Neural cell (in vitro differentiated cells): ENCODE results near the gene OR2F2. TPM values are rescaled to one million over a fixed set of nuclear protein-coding genes. Genes with fewer than 3 reads are reported as not detected.

Experiments used
- H2AFZ ChIP-seq: fragments of 200-600, 300-800 bp; sonication (generic), shearing (Covaris generic); 2 replicates; pipeline ENCODE4 v1.6.0; 2014; ENCODE audit warnings: low read depth, mild to moderate bottlenecking, antibody characterized with exemption, low read length, moderate library complexity
- H3F3A ChIP-seq: fragments of 200-600 bp; shearing (Covaris generic); 2 replicates; pipeline ENCODE4 v1.6.1; 2016; ENCODE audit warnings: mild to moderate bottlenecking, moderate library complexity, mixed read lengths, antibody characterized with exemption, low read length; ENCODE audit not compliant: insufficient read depth, poor library complexity, severe bottlenecking
- H3K27ac ChIP-seq: fragments of 200-600, 300-800 bp; sonication (generic), shearing (Covaris generic); 2 replicates; pipeline ENCODE4 v1.5.1; 2014; ENCODE audit warnings: mild to moderate bottlenecking, low read length, moderate library complexity
- H3K27me3 ChIP-seq: fragments of 300-800, 200-600 bp; sonication (generic), shearing (Covaris generic); 2 replicates; pipeline ENCODE4 v1.6.0; 2014; ENCODE audit warnings: mild to moderate bottlenecking, low read depth, low read length, moderate library complexity; ENCODE audit not compliant: insufficient read depth
- H3K36me3 ChIP-seq: fragments of 300-800, 200-600 bp; sonication (generic), shearing (Covaris generic); 2 replicates; pipeline ENCODE4 v1.5.1; 2014; ENCODE audit warnings: mild to moderate bottlenecking, antibody characterized with exemption, low read length, moderate library complexity; ENCODE audit not compliant: insufficient read depth
- H3K4me2 ChIP-seq: fragments of 300-800, 200-600 bp; sonication (generic), shearing (Covaris generic); 2 replicates; pipeline ENCODE4 v1.6.0; 2014; ENCODE audit warnings: mild to moderate bottlenecking, low read length
- H3K4me3 ChIP-seq: fragments of 300-800, 200-600 bp; sonication (generic), shearing (Covaris generic); 2 replicates; pipeline ENCODE4 v1.5.1; 2014; ENCODE audit warnings: mild to moderate bottlenecking, low read length, moderate library complexity
- H3K79me2 ChIP-seq: fragments of 200-600 bp; shearing (Covaris generic); replicated peaks from 2 replicates; pipeline ENCODE4 v1.6.0; 2014; ENCODE audit warnings: mild to moderate bottlenecking, low read length, moderate library complexity; ENCODE audit not compliant: insufficient read depth
- H3K9ac ChIP-seq: fragments of 300-800, 200-600 bp; sonication (generic), shearing (Covaris generic); 2 replicates; pipeline ENCODE4 v1.6.1; 2016; ENCODE audit warnings: mild to moderate bottlenecking, low read length, mixed read lengths
- H3K9me2 ChIP-seq: fragments of 200-600 bp; shearing (Covaris generic); 2 replicates; pipeline ENCODE4 v1.6.1; 2016; ENCODE audit warnings: mild to moderate bottlenecking, low read length, mixed read lengths; ENCODE audit not compliant: insufficient read depth
- H3K9me3 ChIP-seq: fragments of 200-600, 300-800 bp; sonication (generic), shearing (Covaris generic); 2 replicates; pipeline ENCODE4 v1.6.1; 2016; ENCODE audit warnings: mild to moderate bottlenecking, mixed run types, low read length, moderate library complexity, mixed read lengths
- H4K20me1 ChIP-seq: fragments of 200-600 bp; shearing (Covaris generic); 2 replicates; pipeline ENCODE4 v1.6.1; 2016; ENCODE audit warnings: mild to moderate bottlenecking, mixed run types; ENCODE audit not compliant: insufficient read depth
- CTCF ChIP-seq: fragments of 450-650 bp; IDR thresholded peaks from 2 replicates; pipeline ENCODE4 v1.5.1; 2014; ENCODE audit warnings: antibody characterized with exemption, mild to moderate bottlenecking, moderate library complexity; ENCODE audit not compliant: poor library complexity, severe bottlenecking
- EP300 ChIP-seq: fragments of 450-650 bp; conservative IDR thresholded peaks from 2 replicates; pipeline ENCODE4 v1.6.1; 2014; ENCODE audit warnings: antibody characterized with exemption, mild to moderate bottlenecking, moderate library complexity; ENCODE audit not compliant: poor library complexity, severe bottlenecking
- EZH2 ChIP-seq: fragments of 200-600, 300-800 bp; shearing (Covaris generic), sonication (generic); IDR thresholded peaks from 2 replicates; pipeline ENCODE4 v1.6.1; 2014; ENCODE audit warnings: antibody characterized with exemption, low read length, borderline replicate concordance, mild to moderate bottlenecking; ENCODE audit not compliant: insufficient read depth, poor library complexity, severe bottlenecking
- MXI1 ChIP-seq: fragments of 450-650 bp; conservative IDR thresholded peaks from 2 replicates; pipeline ENCODE4 v1.6.1; 2014; ENCODE audit warnings: antibody characterized with exemption, mild to moderate bottlenecking; ENCODE audit not compliant: poor library complexity, severe bottlenecking
- POLR2AphosphoS5 ChIP-seq: IDR thresholded peaks from 2 replicates; pipeline ENCODE4 v1.6.1; 2012
- RAD21 ChIP-seq: fragments of 450-650 bp; conservative IDR thresholded peaks from 2 replicates; pipeline ENCODE4 v1.6.1; 2014; ENCODE audit warnings: antibody characterized with exemption, mild to moderate bottlenecking, moderate library complexity
- REST ChIP-seq: IDR thresholded peaks from 2 replicates; pipeline ENCODE4 v1.6.1; 2012; ENCODE audit warnings: borderline replicate concordance
- SMC3 ChIP-seq: fragments of 450-650 bp; conservative IDR thresholded peaks from 2 replicates; pipeline ENCODE4 v1.6.1; 2014; ENCODE audit warnings: antibody characterized with exemption, mild to moderate bottlenecking, moderate library complexity; ENCODE audit not compliant: poor library complexity
- TAF1 ChIP-seq: IDR thresholded peaks from 2 replicates; pipeline ENCODE4 v1.6.1; 2012; ENCODE audit warnings: low read depth
- polyA plus RNA-seq: library from polyadenylated mRNA; depleted of rRNA; stranded (reverse); fragments of >200 nt; gene quantifications from 2 replicates; pipeline ENCODE4 v1.2.3, GENCODE V29; 2014

Gene OR2F2
- polyA plus RNA-seq, 1 donor from 2014 or later, result not detected

GRCh38 chr7:143965280-143965679 lies 30.2 kb downstream of the OR2F2 start:
- Histone ChIP-seq H2AFZ (no peak overlapping the region), H3K36me3 (no peaks in the 10 kb centered on the region), H3K4me2 (no peak overlapping the region), H4K20me1 (no peaks in the 10 kb centered on the region), H3K27ac (no peak overlapping the region), H3K4me3 (no peak overlapping the region), H3K9me3 (no peaks in the 10 kb centered on the region), H3K27me3 (no peaks in the 10 kb centered on the region), H3K9me2 (no peaks in the 10 kb centered on the region), H3K79me2 (no peaks in the 10 kb centered on the region), H3K9ac (no peak overlapping the region), H3F3A (no peaks in the 10 kb centered on the region)
- TF ChIP-seq RAD21 (no peak), POLR2AphosphoS5 (no peak), EP300 (no peak), REST (no peak), MXI1 (no peak), TAF1 (no peak), CTCF (no peak)

DNA sequence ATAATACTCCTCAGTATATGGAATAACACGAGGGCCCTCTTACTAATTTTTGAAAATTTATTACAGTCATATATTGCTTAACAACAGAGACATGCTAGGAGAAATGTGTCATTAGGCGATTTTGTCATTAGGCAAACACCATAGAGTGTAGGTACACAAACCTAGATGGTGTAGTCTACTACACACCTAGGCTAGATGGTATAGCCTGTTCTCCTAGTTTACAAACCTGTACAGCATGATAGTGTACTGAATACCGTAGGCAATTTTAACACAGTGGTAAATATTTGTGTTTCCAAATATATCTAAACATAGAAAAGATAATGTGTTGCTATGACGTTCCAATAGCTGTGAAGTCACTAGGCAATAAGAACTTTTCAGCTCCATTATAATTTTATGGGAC lies 32.4 kb downstream of the OR2F2 start:
- H3K27me3 ChIP-seq, result no peaks in the 10 kb centered on the region
- no peak overlapping the region for H3K9ac ChIP-seq
- H2AFZ ChIP-seq, result no peak overlapping the region
- no peak overlapping the region for H3K27ac ChIP-seq
- no peaks in the 10 kb centered on the region for H3K9me2 ChIP-seq
- no peaks in the 10 kb centered on the region for H3K9me3 ChIP-seq
- H3K4me3 ChIP-seq, result no peak overlapping the region
- no peaks in the 10 kb centered on the region for H3K36me3 ChIP-seq
- no peak for TF ChIP-seq RAD21
- no peak for TF ChIP-seq TAF1
- no peak for TF ChIP-seq POLR2AphosphoS5
- TF ChIP-seq MXI1, result no peak
- no peak for TF ChIP-seq EZH2
- TF ChIP-seq REST, result no peak
- no peak for TF ChIP-seq EP300
- TF ChIP-seq CTCF, result no peak
- TF ChIP-seq SMC3, result no peak
- no peaks in the 10 kb centered on the region for H3F3A ChIP-seq
- H4K20me1 ChIP-seq, result no peaks in the 10 kb centered on the region
- H3K4me2 ChIP-seq, result no peak overlapping the region
- no peaks in the 10 kb centered on the region for H3K79me2 ChIP-seq
